Astrocyte (in vitro differentiated cells and primary cell): Measurements from ENCODE around the gene ANAPC10. TPM values are rescaled to one million over a fixed set of nuclear protein-coding genes. Genes with fewer than 3 reads are reported as not detected.
"Not testable (repeated sequence)": the region's sequence is repeated elsewhere in the genome, so short reads cannot be mapped to it uniquely, and the experiment has no call there.

ENCODE experiments used
- DNase-seq: peaks from one replicate; pipeline ENCODE4 v3.0.0-alpha.2; 2010; ENCODE audit warnings: low read depth
- FAIRE-seq: peaks from 2 replicates; lab custom pipeline; 2011; peaks lifted over from hg19 to GRCh38; lab: Jason Lieb, UNC
- H2AFZ ChIP-seq: 2 replicates; pipeline ENCODE4 v1.6.0; 2012; ENCODE audit warnings: low read depth, low read length, inconsistent platforms
- H3K27ac ChIP-seq: 2 replicates; pipeline ENCODE4 v1.5.1; 2011; ENCODE audit warnings: low read depth, low read length, inconsistent platforms
- H3K27me3 ChIP-seq: 2 replicates; pipeline ENCODE4 v1.6.0; 2011; ENCODE audit warnings: low read length, inconsistent platforms; ENCODE audit not compliant: insufficient read depth
- H3K36me3 ChIP-seq: 2 replicates; pipeline ENCODE4 v1.5.1; 2011; ENCODE audit warnings: low read length, inconsistent platforms; ENCODE audit not compliant: insufficient read depth
- H3K4me1 ChIP-seq: 2 replicates; pipeline ENCODE4 v1.5.1; 2011; ENCODE audit warnings: low read length, inconsistent platforms; ENCODE audit not compliant: insufficient read depth
- H3K4me2 ChIP-seq: 2 replicates; pipeline ENCODE4 v1.6.0; 2012; ENCODE audit warnings: low read length, inconsistent platforms
- H3K4me3 ChIP-seq: 2 replicates; pipeline ENCODE4 v1.5.1; 2011; ENCODE audit warnings: low read depth, mild to moderate bottlenecking, low read length, inconsistent platforms; ENCODE audit not compliant: insufficient read depth
- H3K79me2 ChIP-seq: 2 replicates; pipeline ENCODE4 v1.6.0; 2012; ENCODE audit warnings: mild to moderate bottlenecking, low read length, inconsistent platforms; ENCODE audit not compliant: insufficient read depth
- H3K9ac ChIP-seq: 2 replicates; pipeline ENCODE4 v1.6.0; 2012; ENCODE audit warnings: mild to moderate bottlenecking, low read length, inconsistent platforms
- H3K9me3 ChIP-seq: 2 replicates; pipeline ENCODE4 v1.5.1; 2012; ENCODE audit warnings: low read depth, mild to moderate bottlenecking, low read length, inconsistent platforms; ENCODE audit not compliant: insufficient read depth
- H4K20me1 ChIP-seq: 2 replicates; pipeline ENCODE4 v1.6.0; 2012; ENCODE audit warnings: low read length, inconsistent platforms; ENCODE audit not compliant: insufficient read depth
- H3K27ac Mint-ChIP-seq: one replicate; pipeline ENCODE4 v1.8.0; 2021; ENCODE audit warnings: mild to moderate bottlenecking, mixed read lengths; ENCODE audit not compliant: unreplicated experiment
- H3K27me3 Mint-ChIP-seq: one replicate; pipeline ENCODE4 v1.8.0; 2021; ENCODE audit warnings: low read depth, mixed read lengths; ENCODE audit not compliant: unreplicated experiment
- H3K36me3 Mint-ChIP-seq: one replicate; pipeline ENCODE4 v1.8.0; 2021; ENCODE audit warnings: low read depth, mixed read lengths; ENCODE audit not compliant: unreplicated experiment
- H3K4me1 Mint-ChIP-seq: one replicate; pipeline ENCODE4 v1.8.0; 2021; ENCODE audit warnings: low read depth, mixed read lengths; ENCODE audit not compliant: unreplicated experiment
- H3K4me3 Mint-ChIP-seq: one replicate; pipeline ENCODE4 v1.8.0; 2021; ENCODE audit warnings: mild to moderate bottlenecking, moderate library complexity, mixed read lengths; ENCODE audit not compliant: unreplicated experiment
- H3K9me3 Mint-ChIP-seq: one replicate; pipeline ENCODE4 v1.8.0; 2021; ENCODE audit warnings: mild to moderate bottlenecking, mixed read lengths; ENCODE audit not compliant: unreplicated experiment
- EZH2 ChIP-seq: IDR thresholded peaks from 2 replicates; pipeline ENCODE4 v1.6.1; 2012; ENCODE audit warnings: mild to moderate bottlenecking, low read length, inconsistent platforms; ENCODE audit not compliant: insufficient read depth
- total RNA-seq: library from RNA; stranded (reverse); gene quantifications from 2 replicates; pipeline ENCODE4 v1.2.1, GENCODE V29; 2021
- TF ChIP-seq, protein P1 (sequence below): IDR thresholded peaks from 2 replicates; pipeline ENCODE4 v1.5.1; 2011; ENCODE audit warnings: low read depth, mild to moderate bottlenecking, inconsistent platforms, low read length, moderate library complexity; ENCODE audit not compliant: insufficient read depth

Gene ANAPC10
- total RNA-seq, 1 donor from 2014 or later: 19.5 TPM

DNA sequence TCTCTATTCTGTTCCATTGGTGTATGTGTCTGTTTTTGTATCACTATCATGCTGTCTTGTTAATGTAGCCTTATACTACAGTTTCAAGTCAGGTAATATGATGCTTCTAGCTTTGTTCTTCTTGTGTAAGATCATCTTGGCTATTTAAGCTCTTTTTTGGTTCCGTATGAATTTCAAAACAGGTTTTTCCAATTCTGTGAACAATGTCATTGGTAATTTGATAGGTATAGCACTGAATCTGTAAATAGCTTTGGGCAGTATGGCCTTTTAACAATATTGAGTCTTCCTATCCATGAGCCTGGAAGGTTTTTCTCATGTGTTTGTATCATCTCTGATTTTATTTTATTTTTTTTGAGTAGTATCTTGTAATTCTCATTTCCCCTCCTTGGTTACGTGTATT, 94.3 kb downstream of the ANAPC10 start:
- H3K27ac Mint-ChIP-seq: no peak overlapping the region
- TF ChIP-seq, protein P1, sequence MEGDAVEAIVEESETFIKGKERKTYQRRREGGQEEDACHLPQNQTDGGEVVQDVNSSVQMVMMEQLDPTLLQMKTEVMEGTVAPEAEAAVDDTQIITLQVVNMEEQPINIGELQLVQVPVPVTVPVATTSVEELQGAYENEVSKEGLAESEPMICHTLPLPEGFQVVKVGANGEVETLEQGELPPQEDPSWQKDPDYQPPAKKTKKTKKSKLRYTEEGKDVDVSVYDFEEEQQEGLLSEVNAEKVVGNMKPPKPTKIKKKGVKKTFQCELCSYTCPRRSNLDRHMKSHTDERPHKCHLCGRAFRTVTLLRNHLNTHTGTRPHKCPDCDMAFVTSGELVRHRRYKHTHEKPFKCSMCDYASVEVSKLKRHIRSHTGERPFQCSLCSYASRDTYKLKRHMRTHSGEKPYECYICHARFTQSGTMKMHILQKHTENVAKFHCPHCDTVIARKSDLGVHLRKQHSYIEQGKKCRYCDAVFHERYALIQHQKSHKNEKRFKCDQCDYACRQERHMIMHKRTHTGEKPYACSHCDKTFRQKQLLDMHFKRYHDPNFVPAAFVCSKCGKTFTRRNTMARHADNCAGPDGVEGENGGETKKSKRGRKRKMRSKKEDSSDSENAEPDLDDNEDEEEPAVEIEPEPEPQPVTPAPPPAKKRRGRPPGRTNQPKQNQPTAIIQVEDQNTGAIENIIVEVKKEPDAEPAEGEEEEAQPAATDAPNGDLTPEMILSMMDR: no peak
- TF ChIP-seq EZH2: no peak
- no peaks in the 10 kb centered on the region for H3K4me1 ChIP-seq

GRCh38 chr4:145001635-145002034, 96.4 kb downstream of the ANAPC10 start:
- H3K79me2 ChIP-seq: no peaks in the 10 kb centered on the region
- no peaks in the 10 kb centered on the region for H3K4me1 Mint-ChIP-seq
- TF ChIP-seq, protein P1: no peak
- no peak for TF ChIP-seq EZH2
- no peaks in the 10 kb centered on the region for H3K4me1 ChIP-seq
- no peak overlapping the region for H3K4me3 Mint-ChIP-seq
- no peaks in the 10 kb centered on the region for H3K9me3 ChIP-seq
- FAIRE-seq: no peak
- H2AFZ ChIP-seq: no peak overlapping the region
- no peaks in the 10 kb centered on the region for H3K36me3 ChIP-seq
- peaks cover 22% of the 10 kb centered on the region for H3K36me3 Mint-ChIP-seq
- H3K27me3 Mint-ChIP-seq: no peaks in the 10 kb centered on the region
- no peaks in the 10 kb centered on the region for H3K27me3 ChIP-seq
- H3K9me3 Mint-ChIP-seq: peaks cover 2% of the 10 kb centered on the region
- H4K20me1 ChIP-seq: no peaks in the 10 kb centered on the region
- no peak overlapping the region for H3K27ac Mint-ChIP-seq
- H3K27ac ChIP-seq: no peak overlapping the region
- DNase-seq: no peak
- no peak overlapping the region for H3K9ac ChIP-seq
- H3K4me3 ChIP-seq: no peak overlapping the region
- no peak overlapping the region for H3K4me2 ChIP-seq

More for the DNA sequence above, 94.3 kb downstream of the ANAPC10 start:
- Histone ChIP-seq H3K36me3 (no peaks in the 10 kb centered on the region), H3K79me2 (no peaks in the 10 kb centered on the region), H3K4me3 (no peak overlapping the region), H3K9me3 (no peaks in the 10 kb centered on the region), H2AFZ (no peak overlapping the region), H3K27me3 (no peaks in the 10 kb centered on the region), H3K27ac (no peak overlapping the region), H3K9ac (no peak overlapping the region), H4K20me1 (no peaks in the 10 kb centered on the region), H3K4me2 (no peak overlapping the region)
- Mint-ChIP-seq H3K27me3 (no peaks in the 10 kb centered on the region), H3K36me3 (peaks cover 13% of the 10 kb centered on the region), H3K9me3 (peaks cover 2% of the 10 kb centered on the region), H3K4me1 (no peaks in the 10 kb centered on the region), H3K4me3 (no peak overlapping the region)
- FAIRE-seq (no peak), DNase-seq (no peak)

DNA sequence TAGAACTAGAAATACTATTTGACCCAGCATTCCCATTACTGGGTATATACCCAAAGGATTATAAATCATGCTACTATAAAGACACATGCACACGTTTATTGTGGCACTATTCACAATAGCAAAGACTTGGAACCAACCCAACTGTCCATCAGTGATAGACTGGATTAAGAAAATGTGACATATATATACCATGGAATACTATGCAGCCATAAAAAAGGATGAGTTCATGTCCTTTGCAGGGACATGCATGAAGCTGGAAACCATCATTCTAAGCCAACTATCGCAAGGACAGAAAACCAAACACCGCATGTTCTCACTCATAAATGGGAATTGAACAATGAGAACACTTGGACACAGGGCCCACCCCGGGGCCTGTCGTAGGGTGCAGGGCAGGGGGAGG, 97.3 kb downstream of the ANAPC10 start:
- not testable (repeated sequence) for H3K9me3 Mint-ChIP-seq, H3K4me3 ChIP-seq, H4K20me1 ChIP-seq, DNase-seq, H3K9ac ChIP-seq, H3K27ac ChIP-seq, FAIRE-seq, H3K36me3 ChIP-seq, H3K4me3 Mint-ChIP-seq, H3K27me3 Mint-ChIP-seq, H3K27ac Mint-ChIP-seq, H3K4me2 ChIP-seq, H3K9me3 ChIP-seq, H3K4me1 ChIP-seq, H3K4me1 Mint-ChIP-seq, H2AFZ ChIP-seq, H3K27me3 ChIP-seq, H3K79me2 ChIP-seq
- peaks cover 28% of the 10 kb centered on the region for H3K36me3 Mint-ChIP-seq
